Measurements from ENCODE around the gene FAM83F. TPM values are rescaled to one million over a fixed set of nuclear protein-coding genes. Genes with fewer than 3 reads are reported as not detected.

The FAM83F gene
- total and polyA plus RNA-seq, 2 donors (not counting 1 experiment from before 2014, with no cell fraction given): not detected

DNA sequence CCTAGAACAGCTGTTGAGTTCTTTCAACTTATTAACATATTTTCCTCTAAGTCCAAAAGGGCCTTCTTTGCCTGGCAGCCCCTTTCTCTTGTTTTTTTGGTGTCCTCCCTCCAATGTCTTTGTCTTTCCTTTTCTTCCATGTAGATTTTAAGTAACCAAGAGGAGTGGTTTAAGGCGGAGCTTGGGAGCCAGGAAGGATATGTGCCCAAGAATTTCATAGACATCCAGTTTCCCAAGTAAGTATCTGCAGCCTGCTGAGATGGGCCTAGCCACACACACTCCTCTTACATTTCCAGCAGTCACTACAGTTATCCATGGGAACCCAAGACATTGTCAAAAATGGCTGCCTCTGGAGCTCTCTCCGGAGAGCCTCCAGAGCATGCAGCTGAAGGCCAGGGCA lies 39.1 kb upstream of the FAM83F start:
- no peak overlapping the region for H3K9ac ChIP-seq (ENCODE audit: insufficient read depth, low read length)
- H3K4me2 ChIP-seq (ENCODE audit: extremely low read depth, insufficient read depth, low read length): no peak overlapping the region
- no peak overlapping the region for H3K4me3 ChIP-seq (replicated peaks in 1 of 4; ENCODE audit: control extremely low read depth in 1 of 4, insufficient read depth in 1 of 4, low read depth in 3 of 4, low read length in 4 of 4)
- H2AFZ ChIP-seq (ENCODE audit: low read length): no peak overlapping the region
- H3K4me1 ChIP-seq (ENCODE audit: control insufficient read depth, extremely low read depth, insufficient read depth, low read length): peaks cover 3% of the 10 kb centered on the region
- H3K36me3 ChIP-seq (ENCODE audit: control insufficient read depth, insufficient read depth, low read length): no peaks in the 10 kb centered on the region
- H3K27me3 ChIP-seq (ENCODE audit: control insufficient read depth, insufficient read depth, low read length): no peaks in the 10 kb centered on the region
- H4K20me1 ChIP-seq (ENCODE audit: control insufficient read depth, extremely low read depth, insufficient read depth, low read length): no peaks in the 10 kb centered on the region
- no peak overlapping the region for H3K27ac ChIP-seq (ENCODE audit: insufficient read depth, low read length)
- no peak for DNase-seq (ENCODE audit: low read depth in 2 of 2)
- no peaks in the 10 kb centered on the region for H3K79me2 ChIP-seq (ENCODE audit: control insufficient read depth, insufficient read depth, low read length)
- no peaks in the 10 kb centered on the region for H3K9me3 ChIP-seq (ENCODE audit: control insufficient read depth, insufficient read depth, low read depth, low read length)
- TF ChIP-seq, protein P1, sequence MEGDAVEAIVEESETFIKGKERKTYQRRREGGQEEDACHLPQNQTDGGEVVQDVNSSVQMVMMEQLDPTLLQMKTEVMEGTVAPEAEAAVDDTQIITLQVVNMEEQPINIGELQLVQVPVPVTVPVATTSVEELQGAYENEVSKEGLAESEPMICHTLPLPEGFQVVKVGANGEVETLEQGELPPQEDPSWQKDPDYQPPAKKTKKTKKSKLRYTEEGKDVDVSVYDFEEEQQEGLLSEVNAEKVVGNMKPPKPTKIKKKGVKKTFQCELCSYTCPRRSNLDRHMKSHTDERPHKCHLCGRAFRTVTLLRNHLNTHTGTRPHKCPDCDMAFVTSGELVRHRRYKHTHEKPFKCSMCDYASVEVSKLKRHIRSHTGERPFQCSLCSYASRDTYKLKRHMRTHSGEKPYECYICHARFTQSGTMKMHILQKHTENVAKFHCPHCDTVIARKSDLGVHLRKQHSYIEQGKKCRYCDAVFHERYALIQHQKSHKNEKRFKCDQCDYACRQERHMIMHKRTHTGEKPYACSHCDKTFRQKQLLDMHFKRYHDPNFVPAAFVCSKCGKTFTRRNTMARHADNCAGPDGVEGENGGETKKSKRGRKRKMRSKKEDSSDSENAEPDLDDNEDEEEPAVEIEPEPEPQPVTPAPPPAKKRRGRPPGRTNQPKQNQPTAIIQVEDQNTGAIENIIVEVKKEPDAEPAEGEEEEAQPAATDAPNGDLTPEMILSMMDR (conservative IDR thresholded peaks at IDR 0.05 in 1 of 2, IDR thresholded peaks at IDR 0.05 in 1 of 2; ENCODE audit: low read depth in 1 of 2, low read length in 2 of 2): no peak
- no peak for TF ChIP-seq EZH2 (IDR thresholded peaks at IDR 0.05; ENCODE audit: low read length, missing control alignments)

DNA sequence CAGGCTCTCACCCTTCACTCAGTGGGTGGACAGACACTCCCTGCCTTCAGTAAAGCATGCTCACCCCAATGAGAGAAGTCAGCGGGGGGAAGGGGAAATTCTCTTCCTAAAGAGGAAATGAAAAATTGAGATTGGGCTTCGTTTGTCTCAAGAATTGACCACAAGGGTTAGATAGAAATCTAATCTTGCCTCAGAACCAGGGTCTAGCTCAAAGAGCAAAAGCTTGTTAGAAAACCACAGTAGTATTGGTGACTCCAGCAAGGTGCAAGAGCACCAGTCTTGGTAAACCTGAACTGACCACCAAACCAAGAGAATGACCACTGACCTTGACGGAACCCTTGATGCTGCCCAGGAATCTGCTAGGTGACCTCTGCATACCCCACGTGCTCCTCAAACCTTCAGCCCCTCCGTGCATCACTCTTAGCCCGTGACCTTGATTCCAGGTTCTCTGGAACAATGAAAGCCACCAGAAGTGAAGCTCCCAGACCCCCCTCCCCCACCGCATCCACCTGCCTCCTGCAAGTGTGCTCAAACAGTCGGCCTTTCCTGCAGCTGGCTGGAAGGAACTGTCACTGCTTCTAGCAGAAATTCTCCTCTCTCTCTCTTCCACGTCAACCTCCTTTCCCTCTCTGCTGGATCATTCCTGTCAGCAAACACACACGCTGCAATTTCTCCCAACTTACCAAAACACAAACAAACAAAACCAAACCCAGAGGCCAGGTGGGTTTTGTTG lies 37.7 kb upstream of the FAM83F start:
- H3K27ac ChIP-seq (ENCODE audit: insufficient read depth, low read length): no peak overlapping the region
- H3K9ac ChIP-seq (ENCODE audit: insufficient read depth, low read length): no peak overlapping the region
- H3K36me3 ChIP-seq (ENCODE audit: control insufficient read depth, insufficient read depth, low read length): no peaks in the 10 kb centered on the region
- no peaks in the 10 kb centered on the region for H3K9me3 ChIP-seq (ENCODE audit: control insufficient read depth, insufficient read depth, low read depth, low read length)
- no peak for DNase-seq (ENCODE audit: low read depth in 2 of 2)
- no peaks in the 10 kb centered on the region for H4K20me1 ChIP-seq (ENCODE audit: control insufficient read depth, extremely low read depth, insufficient read depth, low read length)
- no peaks in the 10 kb centered on the region for H3K27me3 ChIP-seq (ENCODE audit: control insufficient read depth, insufficient read depth, low read length)
- peaks cover 6% of the 10 kb centered on the region for H3K4me1 ChIP-seq (ENCODE audit: control insufficient read depth, extremely low read depth, insufficient read depth, low read length)
- no peak overlapping the region for H3K4me3 ChIP-seq (replicated peaks in 1 of 4; ENCODE audit: control extremely low read depth in 1 of 4, insufficient read depth in 1 of 4, low read depth in 3 of 4, low read length in 4 of 4)
- no peak overlapping the region for H2AFZ ChIP-seq (ENCODE audit: low read length)
- TF ChIP-seq, protein P1 (conservative IDR thresholded peaks at IDR 0.05 in 1 of 2, IDR thresholded peaks at IDR 0.05 in 1 of 2; ENCODE audit: low read depth in 1 of 2, low read length in 2 of 2): no peak
- no peak for TF ChIP-seq EZH2 (IDR thresholded peaks at IDR 0.05; ENCODE audit: low read length, missing control alignments)
- H3K4me2 ChIP-seq (ENCODE audit: extremely low read depth, insufficient read depth, low read length): no peak overlapping the region
- H3K79me2 ChIP-seq (ENCODE audit: control insufficient read depth, insufficient read depth, low read length): no peaks in the 10 kb centered on the region

DNA sequence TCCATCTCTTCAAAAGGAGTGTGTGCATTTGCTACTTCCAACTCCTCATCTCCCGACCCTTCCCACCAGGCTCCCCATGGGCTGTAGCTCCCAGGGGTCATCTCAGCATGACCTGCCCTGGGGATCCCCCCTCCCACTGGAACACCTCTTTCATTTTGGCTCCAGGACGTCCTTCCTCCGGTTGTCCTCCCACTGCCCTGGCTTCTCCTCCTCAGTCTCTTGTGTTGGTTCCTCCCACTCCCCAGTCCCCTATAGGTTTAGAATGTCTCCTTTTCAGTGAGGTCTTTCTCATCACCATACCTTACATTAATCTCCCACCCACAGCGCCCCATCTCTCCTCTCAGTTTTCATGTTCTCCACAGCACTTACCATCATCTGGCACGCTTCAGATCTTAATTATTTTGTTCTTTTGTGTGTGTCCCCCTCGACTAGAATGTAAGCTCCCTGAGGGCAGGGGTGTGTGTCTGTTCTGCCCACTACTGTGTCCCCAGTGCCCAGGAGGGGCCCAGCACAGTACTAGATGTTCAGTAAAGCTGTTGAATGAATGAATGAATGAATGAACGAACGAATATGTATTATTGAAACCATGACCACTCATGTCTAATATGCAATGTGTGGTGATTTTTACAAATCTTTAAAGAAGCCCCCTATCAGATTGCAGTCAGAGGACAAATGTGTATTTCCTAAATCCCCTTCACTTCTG lies 36.6 kb upstream of the FAM83F start:
- Histone ChIP-seq H4K20me1 (ENCODE audit: control insufficient read depth, extremely low read depth, insufficient read depth, low read length) (no peaks in the 10 kb centered on the region), H3K4me1 (ENCODE audit: control insufficient read depth, extremely low read depth, insufficient read depth, low read length) (peaks cover 6% of the 10 kb centered on the region), H3K4me2 (ENCODE audit: extremely low read depth, insufficient read depth, low read length) (no peak overlapping the region), H3K9me3 (ENCODE audit: control insufficient read depth, insufficient read depth, low read depth, low read length) (no peaks in the 10 kb centered on the region), H3K36me3 (ENCODE audit: control insufficient read depth, insufficient read depth, low read length) (no peaks in the 10 kb centered on the region), H3K27ac (ENCODE audit: insufficient read depth, low read length) (no peak overlapping the region), H3K4me3 (replicated peaks in 1 of 4; ENCODE audit: control extremely low read depth in 1 of 4, insufficient read depth in 1 of 4, low read depth in 3 of 4, low read length in 4 of 4) (no peak overlapping the region), H3K27me3 (ENCODE audit: control insufficient read depth, insufficient read depth, low read length) (no peaks in the 10 kb centered on the region), H3K9ac (ENCODE audit: insufficient read depth, low read length) (no peak overlapping the region), H2AFZ (ENCODE audit: low read length) (no peak overlapping the region), H3K79me2 (ENCODE audit: control insufficient read depth, insufficient read depth, low read length) (no peaks in the 10 kb centered on the region)
- no peak for DNase-seq (ENCODE audit: low read depth in 2 of 2)
- TF ChIP-seq EZH2 (IDR thresholded peaks at IDR 0.05; ENCODE audit: low read length, missing control alignments): no peak
- TF ChIP-seq, protein P1 (conservative IDR thresholded peaks at IDR 0.05 in 1 of 2, IDR thresholded peaks at IDR 0.05 in 1 of 2; ENCODE audit: low read depth in 1 of 2, low read length in 2 of 2): no peak
